Stimulated activated memory B cell treated with anti-CD40 and anti-IgM and Interleukin-4, amounts not matched to agents 10 μg/mL and 1 μg/mL and 100 μg/mL, for 72 hours (primary cell): ENCODE results near the gene HOXC10.

Experiments
- ATAC-seq: fragments of 150-1000 bp; cut with Tn5 transposase; 2 replicates; pipeline ENCODE4 v1.10.0; 2021
- H3K27ac Mint-ChIP-seq: one replicate; pipeline ENCODE4 v1.8.0; 2022; ENCODE audit warnings: mild to moderate bottlenecking, mixed read lengths
- H3K27me3 Mint-ChIP-seq: one replicate; pipeline ENCODE4 v1.8.0; 2022; ENCODE audit warnings: mixed read lengths
- H3K36me3 Mint-ChIP-seq: one replicate; pipeline ENCODE4 v1.8.0; 2022; ENCODE audit warnings: mixed read lengths
- H3K4me1 Mint-ChIP-seq: one replicate; pipeline ENCODE4 v1.8.0; 2022; ENCODE audit warnings: mixed read lengths
- H3K4me3 Mint-ChIP-seq: one replicate; pipeline ENCODE4 v1.8.0; 2022; ENCODE audit warnings: mild to moderate bottlenecking, moderate library complexity, mixed read lengths
- H3K9me3 Mint-ChIP-seq: one replicate; pipeline ENCODE4 v1.8.0; 2022; ENCODE audit warnings: mixed read lengths

HOXC10 gene

DNA sequence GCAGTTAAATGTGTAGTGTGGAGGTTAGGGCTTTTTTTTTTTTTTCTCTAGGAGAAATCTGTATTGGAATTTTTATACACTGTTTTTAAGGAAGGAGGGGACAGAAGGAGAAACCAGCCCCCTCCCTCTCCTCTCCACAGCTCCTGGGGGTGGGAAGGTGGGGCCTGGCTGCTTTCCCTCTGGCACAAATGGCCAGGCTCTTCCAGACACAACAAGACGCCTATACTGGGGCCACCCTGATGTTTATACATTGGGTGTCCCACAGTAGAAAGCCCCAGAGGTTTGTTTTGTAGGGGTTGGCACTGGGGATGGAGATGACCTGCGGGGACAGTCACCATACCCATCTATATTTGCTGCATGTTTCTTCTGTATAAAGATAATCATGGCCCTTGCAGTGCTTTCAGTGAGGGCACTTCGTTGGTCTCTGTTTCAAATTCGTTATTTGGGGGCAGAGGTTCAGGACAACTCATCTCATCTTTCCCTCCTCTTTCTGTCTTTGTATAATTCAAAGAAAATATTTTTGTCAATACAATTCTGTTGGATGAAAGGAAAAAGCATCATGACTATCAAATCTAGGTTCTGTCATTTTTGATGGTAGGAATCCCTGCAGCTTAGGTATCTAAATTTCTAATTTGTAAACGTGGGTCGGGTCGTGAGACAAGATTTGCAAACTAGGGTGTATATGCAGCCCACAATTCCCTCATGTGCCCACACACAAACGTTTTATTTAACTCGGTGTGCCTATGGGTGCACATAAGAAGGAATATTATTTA lies 7.9 kb upstream of the HOXC10 start:
- no peak overlapping the region for H3K27ac Mint-ChIP-seq
- H3K27me3 Mint-ChIP-seq: peaks cover 87% of the 10 kb centered on the region
- peaks cover 2% of the 10 kb centered on the region for H3K9me3 Mint-ChIP-seq
- ATAC-seq: no peak
- H3K4me3 Mint-ChIP-seq: no peak overlapping the region
- peaks cover 17% of the 10 kb centered on the region for H3K4me1 Mint-ChIP-seq
- H3K36me3 Mint-ChIP-seq: no peaks in the 10 kb centered on the region

DNA sequence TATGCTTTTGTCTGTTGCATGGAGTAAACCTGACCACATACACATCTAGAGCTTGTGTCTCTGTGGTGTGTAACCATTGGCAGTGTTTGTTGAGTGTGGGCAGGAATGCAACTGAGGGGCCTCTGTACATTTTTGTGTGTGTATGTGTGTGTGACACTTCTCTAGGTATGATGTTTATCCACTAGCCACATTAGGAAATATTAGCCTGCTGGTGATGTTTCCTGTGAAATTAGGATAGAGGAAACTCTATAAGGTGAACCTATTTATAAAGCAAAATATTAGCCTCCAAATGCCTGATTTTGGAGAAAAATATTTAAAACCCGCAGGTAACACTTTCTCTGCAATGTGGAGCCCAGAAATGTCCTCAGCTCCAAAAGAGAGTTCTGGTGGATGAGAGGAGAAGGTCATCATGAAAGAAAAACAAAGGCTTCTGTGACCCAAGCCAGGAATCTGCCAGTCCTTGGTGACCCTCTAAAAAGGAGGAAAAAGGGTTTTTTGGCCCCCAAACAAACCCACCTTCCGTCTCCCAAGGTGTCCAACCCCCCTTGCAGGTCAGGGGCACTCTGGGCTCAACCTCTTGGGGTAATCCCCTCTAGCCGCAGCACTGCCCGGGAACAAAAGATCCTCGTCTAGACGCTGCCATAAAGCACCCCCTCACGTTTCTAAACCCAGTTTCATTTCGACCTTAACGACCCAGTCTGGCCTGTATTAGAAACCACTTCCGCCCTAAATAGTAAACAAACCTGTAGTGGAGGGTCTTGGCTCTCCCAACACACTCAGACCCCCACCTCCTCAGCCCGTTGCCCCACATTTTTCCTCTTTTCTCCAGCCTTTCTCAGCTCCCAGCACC lies 7.1 kb upstream of the HOXC10 start:
- peaks cover 87% of the 10 kb centered on the region for H3K27me3 Mint-ChIP-seq
- peaks cover 2% of the 10 kb centered on the region for H3K9me3 Mint-ChIP-seq
- ATAC-seq: no peak
- peaks cover 17% of the 10 kb centered on the region for H3K4me1 Mint-ChIP-seq
- no peak overlapping the region for H3K27ac Mint-ChIP-seq
- no peaks in the 10 kb centered on the region for H3K36me3 Mint-ChIP-seq
- no peak overlapping the region for H3K4me3 Mint-ChIP-seq

DNA sequence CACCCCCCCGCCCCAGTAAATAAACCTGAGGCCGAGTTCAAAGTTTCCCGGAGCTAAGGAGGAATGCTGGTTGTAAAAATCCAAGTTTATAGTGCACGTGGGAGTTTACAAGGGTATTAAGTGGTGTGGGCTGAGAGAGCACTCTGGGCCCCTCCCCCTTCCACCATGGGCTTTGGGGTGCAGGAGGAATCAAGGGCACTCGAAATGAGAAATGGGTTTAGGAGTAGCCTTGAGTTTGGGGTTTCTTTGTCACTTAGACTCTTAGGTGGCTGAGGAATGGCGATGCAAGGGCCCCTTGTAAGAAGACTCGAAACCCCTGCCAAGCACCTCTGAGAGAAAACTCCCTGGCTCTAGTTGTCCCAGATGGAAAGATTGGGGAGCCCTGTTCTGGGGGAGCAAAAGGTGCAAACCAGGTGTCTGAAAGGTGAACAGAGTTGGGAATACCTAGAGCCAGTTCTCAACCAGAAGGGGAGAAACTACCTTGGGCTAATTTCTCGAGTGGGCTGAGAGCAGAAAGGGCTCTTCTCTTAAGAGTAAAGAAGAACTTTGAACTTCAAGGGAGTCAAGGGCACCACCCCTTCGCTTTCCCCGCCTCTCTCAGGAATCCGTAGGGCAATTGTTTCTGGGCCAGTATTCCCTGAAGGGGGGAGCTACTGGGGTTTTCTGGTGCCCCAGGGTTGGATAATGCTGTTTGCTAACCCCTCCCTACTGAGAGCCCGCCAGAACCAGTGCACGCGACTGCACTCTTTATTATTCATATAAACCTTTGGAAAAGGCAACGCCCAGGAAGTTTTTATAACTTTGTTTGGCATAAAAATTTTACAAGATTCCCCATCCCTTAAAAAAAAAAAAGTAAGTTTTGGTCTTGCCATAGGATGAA lies 6.2 kb upstream of the HOXC10 start:
- H3K4me3 Mint-ChIP-seq: no peak overlapping the region
- H3K9me3 Mint-ChIP-seq: peaks cover 2% of the 10 kb centered on the region
- ATAC-seq: no peak
- H3K27me3 Mint-ChIP-seq: peaks cover 87% of the 10 kb centered on the region
- H3K27ac Mint-ChIP-seq: no peak overlapping the region
- H3K4me1 Mint-ChIP-seq: peaks cover 13% of the 10 kb centered on the region
- no peaks in the 10 kb centered on the region for H3K36me3 Mint-ChIP-seq

DNA sequence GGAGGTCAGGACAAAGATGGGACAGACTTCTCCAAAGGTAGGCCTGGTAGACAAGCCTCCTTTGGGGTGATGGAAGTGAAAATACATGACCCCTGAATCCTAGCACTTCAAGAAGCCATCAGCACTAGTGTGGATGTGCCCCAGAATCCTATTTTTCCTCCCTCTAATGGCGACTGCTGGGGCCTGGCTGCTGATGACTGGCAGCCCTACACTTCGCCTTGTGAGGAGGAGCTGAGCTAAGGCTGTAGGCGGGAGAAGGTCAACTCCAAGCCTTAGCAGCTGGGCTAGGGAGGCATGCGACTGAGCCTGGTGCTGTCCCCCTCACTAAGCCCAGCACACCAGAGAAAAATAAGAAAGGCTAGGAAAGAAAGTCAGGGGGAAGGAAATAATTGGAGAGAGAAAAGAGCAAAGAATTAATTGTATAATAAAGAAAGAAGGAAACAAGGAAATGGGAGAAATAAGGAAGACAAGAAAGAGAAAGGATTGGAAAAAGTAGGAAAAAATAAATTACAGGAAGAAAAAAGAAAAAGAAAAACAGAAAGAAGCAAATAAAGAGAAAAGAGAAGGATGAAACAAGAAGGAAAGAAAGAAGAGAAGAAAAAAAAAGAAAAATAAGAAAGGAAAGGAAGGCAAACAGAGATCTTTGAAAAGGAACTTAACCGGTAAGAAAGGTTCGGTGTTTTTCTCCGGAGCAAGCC lies 4.7 kb upstream of the HOXC10 start:
- no peak for ATAC-seq
- H3K4me1 Mint-ChIP-seq: peaks cover 15% of the 10 kb centered on the region
- peaks cover 2% of the 10 kb centered on the region for H3K9me3 Mint-ChIP-seq
- no peaks in the 10 kb centered on the region for H3K36me3 Mint-ChIP-seq
- no peak overlapping the region for H3K4me3 Mint-ChIP-seq
- H3K27me3 Mint-ChIP-seq: peaks cover 100% of the 10 kb centered on the region
- H3K27ac Mint-ChIP-seq: no peak overlapping the region

DNA sequence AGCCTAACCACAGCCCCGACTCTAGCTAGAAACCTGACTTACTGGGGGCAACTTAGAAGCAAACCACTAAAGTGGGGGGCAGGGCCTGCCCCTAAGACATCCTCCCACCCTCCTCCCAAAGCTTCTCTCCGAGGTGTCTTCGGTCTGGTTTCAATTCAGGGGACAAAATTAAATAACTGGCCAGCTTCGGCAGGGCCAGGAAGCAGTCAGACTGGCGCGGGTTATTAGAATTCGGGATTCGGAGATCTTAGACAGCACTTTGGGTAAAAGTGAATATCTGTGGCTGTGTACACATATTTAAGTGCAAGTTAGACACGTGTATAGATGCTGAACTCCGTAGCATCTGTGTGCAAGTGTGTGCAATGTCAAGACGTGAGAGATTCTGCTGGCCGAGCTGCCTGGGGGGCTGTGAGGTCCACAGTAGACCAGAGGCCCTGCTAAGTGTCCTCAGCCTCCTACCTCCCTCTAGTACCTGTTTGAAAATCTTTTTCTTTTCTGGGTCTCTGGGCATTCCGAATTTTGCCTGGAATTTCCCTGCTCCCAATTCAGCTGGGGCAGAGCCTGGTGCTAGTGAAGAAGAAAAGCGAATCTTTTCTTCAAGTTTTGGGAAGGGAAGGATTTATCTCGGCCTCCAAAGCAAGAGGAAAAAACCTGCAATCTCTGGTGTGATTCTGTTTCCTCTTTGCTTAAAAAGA lies 4.0 kb upstream of the HOXC10 start:
- Mint-ChIP-seq H3K9me3 (no peaks in the 10 kb centered on the region), H3K27ac (no peak overlapping the region), H3K27me3 (peaks cover 100% of the 10 kb centered on the region), H3K36me3 (no peaks in the 10 kb centered on the region), H3K4me1 (peaks cover 16% of the 10 kb centered on the region), H3K4me3 (no peak overlapping the region)
- no peak for ATAC-seq

DNA sequence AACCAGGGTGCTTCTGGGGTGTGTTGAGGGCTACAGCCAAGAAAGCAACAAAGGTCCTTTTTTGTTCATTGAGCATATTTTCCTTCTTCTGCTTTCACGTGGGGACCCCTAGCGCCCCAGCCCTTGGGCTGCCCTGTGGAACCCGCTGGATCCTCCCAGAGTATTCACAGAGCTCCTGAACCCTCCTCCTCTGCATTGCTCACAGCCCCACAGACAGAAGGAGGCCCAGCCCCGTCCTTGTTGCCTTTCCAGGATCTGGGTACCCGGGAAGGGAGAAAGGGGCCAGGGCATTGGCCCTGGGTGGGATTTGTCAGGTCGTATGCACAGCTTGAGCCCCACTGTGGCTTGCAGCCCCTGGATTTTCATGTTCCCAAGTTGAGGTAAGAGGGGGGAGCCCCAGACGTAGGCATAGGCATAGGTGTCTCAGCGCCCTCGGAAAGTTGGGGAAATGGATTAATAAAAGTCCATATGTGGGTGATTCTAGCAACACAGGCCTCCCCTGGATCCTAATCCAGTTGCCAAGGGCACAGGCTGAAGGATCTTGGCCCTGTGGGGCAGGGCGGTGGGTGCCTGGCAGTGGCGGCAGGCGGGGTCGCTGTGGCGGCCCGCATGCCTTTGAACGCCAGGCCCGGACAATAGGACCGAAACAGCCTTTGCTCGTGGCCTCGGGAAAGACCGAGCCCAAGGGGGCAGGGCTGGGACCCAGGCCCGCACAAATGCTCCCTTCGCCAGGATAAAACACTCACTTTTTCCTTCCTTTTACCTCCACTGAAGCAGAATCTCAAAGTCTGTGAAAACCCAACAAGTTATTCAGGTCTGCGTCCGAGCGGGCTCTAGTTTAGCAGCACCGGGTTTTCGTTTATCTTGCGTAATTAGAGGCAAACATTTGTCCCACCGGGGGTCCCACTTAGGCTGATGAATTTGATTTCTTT lies 3.0 kb upstream of the HOXC10 start:
- no peak overlapping the region for H3K27ac Mint-ChIP-seq
- H3K36me3 Mint-ChIP-seq: no peaks in the 10 kb centered on the region
- H3K4me1 Mint-ChIP-seq: peaks cover 21% of the 10 kb centered on the region
- no peak for ATAC-seq
- H3K4me3 Mint-ChIP-seq: no peak overlapping the region
- no peaks in the 10 kb centered on the region for H3K9me3 Mint-ChIP-seq
- H3K27me3 Mint-ChIP-seq: peaks cover 100% of the 10 kb centered on the region

DNA sequence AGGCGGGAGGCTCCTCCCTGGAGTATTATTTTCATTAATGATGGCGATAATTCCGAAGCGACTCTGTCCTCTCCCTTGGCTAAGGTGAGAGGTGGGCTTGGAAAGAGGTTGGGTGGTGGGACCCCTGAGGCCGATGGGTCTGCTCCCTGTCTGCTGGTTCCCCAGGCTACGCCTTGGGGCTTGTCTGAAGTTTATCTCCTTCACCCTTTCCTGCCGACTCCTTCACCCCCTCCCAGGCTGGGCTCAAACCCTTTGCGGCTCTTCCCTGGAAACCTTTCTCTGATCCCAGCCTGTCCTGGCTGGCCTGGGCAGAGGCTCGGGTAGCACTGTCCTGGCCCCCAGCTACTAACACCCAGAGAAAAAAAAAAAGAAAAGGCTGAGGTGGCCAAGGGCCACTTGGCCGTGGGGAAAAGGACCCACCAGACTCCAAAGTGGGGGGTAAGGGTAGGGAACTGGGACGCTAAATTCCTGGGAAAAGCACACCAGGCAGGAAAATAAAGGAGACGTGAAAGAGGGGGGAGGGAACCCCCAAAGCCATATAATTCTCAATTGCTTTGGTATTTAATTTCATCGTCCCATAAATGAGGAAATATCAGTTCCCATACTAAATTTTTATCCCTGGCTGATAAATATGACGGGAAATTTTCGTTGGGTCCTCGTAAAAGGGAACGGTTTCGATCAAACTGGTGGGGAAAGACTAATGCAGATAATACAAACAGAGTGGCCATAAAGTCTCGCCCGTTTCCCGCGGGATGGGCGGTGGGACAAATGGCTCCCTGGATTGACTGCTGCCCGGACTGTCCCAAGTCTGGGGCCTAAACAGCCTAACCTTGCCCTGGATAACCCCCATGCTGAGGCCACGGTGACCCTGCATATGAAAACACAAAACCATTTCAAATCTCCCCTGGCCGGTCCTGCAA lies 2.0 kb upstream of the HOXC10 start:
- H3K27me3 Mint-ChIP-seq: peaks cover 100% of the 10 kb centered on the region
- H3K4me1 Mint-ChIP-seq: peaks cover 21% of the 10 kb centered on the region
- ATAC-seq: no peak
- no peaks in the 10 kb centered on the region for H3K36me3 Mint-ChIP-seq
- H3K9me3 Mint-ChIP-seq: no peaks in the 10 kb centered on the region
- H3K4me3 Mint-ChIP-seq: no peak overlapping the region
- H3K27ac Mint-ChIP-seq: no peak overlapping the region

DNA sequence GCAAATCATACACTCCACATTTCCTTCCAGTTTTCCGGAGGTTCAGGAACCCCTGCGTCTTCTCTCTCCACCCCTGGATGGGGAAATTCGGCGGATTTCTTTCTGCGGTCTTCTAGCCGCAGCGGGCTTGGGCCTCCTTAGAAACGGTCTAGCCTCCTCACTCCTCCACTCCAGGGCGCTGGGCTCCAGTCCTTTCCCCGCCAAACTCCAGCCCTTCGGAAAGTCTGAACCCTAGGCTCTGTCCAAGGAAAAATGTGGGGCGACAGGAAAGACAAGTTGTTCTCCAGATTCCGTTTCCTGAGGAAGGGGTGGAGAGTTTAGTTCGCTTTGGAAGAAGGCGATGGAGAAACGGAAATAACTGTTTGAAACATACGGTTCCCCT lies 1.4 kb upstream of the HOXC10 start:
- no peak for ATAC-seq
- Mint-ChIP-seq H3K27me3 (peaks cover 100% of the 10 kb centered on the region), H3K4me1 (peaks cover 27% of the 10 kb centered on the region), H3K4me3 (no peak overlapping the region), H3K9me3 (no peaks in the 10 kb centered on the region), H3K36me3 (no peaks in the 10 kb centered on the region), H3K27ac (no peak overlapping the region)

DNA sequence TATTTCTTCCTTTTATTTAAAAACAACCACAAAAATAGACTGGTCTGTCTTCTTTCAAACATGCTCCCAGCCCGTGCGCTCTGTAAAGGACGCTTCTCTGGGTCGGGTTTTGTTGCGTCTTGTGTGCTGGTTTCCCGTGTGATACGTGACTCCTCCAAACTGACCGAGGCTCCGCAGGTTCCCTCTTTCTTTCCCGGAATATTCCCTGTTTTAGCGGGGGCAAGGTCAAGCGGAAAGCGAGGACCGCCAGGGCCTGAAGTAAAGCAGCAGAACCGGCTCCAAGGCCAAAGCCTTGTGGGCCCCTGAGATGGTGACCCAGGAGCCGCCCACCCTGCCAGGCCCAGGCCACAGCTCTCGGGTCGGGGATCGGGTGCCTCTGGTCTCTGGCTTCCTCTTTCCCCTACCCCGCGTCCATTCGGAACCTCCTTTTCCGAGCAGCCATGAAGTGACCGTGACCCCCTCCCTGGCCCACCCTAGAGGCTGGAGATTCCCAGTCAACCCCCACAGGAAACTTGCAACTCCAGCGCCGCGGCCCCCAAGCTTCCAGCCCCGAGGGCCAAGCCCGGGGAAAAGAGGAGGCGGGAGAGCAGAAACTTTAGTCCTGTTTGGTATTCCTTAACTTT lies 885 bp upstream of the HOXC10 start:
- no peak overlapping the region for H3K4me3 Mint-ChIP-seq

DNA sequence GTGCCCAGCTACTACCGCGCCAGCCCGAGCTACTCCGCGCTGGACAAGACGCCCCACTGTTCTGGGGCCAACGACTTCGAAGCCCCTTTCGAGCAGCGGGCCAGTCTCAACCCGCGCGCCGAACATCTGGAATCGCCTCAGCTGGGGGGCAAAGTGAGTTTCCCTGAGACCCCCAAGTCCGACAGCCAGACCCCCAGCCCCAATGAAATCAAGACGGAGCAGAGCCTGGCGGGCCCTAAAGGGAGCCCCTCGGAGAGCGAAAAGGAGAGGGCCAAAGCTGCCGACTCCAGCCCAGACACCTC lies 697 bp downstream of the HOXC10 start:
- H3K27ac Mint-ChIP-seq: no peak overlapping the region
- H3K4me3 Mint-ChIP-seq: peak overlapping the region; percentile 38
- H3K36me3 Mint-ChIP-seq: no peaks in the 10 kb centered on the region
- H3K27me3 Mint-ChIP-seq: peaks cover 100% of the 10 kb centered on the region
- H3K9me3 Mint-ChIP-seq: no peaks in the 10 kb centered on the region
- ATAC-seq: no peak
- H3K4me1 Mint-ChIP-seq: peaks cover 41% of the 10 kb centered on the region

More for the DNA sequence above, 885 bp upstream of the HOXC10 start:
- Mint-ChIP-seq H3K27ac (no peak overlapping the region), H3K4me1 (peaks cover 32% of the 10 kb centered on the region), H3K36me3 (no peaks in the 10 kb centered on the region), H3K9me3 (no peaks in the 10 kb centered on the region), H3K27me3 (peaks cover 100% of the 10 kb centered on the region)
- no peak for ATAC-seq

DNA sequence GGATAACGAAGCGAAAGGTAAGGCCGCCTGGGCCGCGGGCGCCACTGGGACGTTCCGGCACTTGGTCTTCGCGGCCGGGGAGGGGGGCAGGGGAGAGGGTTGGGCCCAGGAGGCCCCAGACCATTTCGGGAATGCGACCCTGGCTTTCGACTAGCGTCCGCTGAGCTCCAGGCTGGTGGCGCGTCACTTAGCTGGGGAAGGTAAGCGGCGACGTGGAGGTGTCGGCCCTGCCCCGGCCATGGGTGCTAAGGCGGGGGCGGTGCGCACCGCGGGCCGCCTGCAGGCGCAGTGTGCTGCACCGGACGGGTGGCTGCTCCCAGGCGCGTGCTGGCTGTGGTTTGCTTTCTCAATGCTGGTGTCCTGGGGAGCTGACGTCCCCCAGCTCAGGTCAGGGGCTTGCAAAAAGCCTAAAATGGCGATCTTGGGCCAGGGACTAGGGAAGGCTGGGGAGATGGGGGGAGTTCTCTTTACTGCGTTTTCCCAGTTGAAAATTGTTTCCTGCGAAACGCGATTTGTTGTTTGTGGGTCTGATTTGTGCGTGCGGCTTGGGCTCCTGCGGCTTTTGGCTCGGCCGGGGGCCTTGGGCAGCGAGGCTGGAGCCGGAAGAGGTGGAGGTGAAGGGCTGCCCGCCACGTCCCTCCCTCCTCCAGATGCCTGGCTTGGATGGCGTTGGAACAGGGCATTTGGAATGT lies 1.2 kb downstream of the HOXC10 start:
- H3K27ac Mint-ChIP-seq: no peak overlapping the region
- H3K9me3 Mint-ChIP-seq: no peaks in the 10 kb centered on the region
- H3K27me3 Mint-ChIP-seq: peaks cover 100% of the 10 kb centered on the region
- H3K4me1 Mint-ChIP-seq: peaks cover 40% of the 10 kb centered on the region
- H3K4me3 Mint-ChIP-seq: no peak overlapping the region
- no peak for ATAC-seq
- H3K36me3 Mint-ChIP-seq: no peaks in the 10 kb centered on the region
